ENCODE data around the gene CAMK2D.

The CAMK2D gene

GRCh38 chr4:113462286-113462685 lies 299.3 kb downstream of the CAMK2D start:
- no peak for DNase-seq

DNA sequence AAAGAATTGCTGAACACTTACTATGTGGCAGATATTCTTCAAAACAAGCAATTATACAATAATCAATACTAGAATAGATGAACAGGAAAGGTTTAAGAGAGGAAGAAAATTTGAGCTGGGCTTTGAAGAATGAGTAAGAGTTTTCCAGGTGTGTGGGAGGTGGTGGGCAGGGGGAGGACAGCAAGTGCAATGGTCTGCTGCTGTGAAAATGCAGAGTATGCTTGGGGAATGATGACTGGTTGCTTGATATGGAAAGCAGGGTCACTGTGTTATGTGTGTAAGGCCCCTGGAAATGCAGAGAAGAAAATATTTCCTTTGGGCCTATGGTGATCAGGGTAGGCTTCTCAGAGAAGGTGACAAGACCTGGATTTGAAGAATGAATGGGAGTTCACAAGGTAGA lies 300.3 kb downstream of the CAMK2D start:
- DNase-seq: no peak

DNA sequence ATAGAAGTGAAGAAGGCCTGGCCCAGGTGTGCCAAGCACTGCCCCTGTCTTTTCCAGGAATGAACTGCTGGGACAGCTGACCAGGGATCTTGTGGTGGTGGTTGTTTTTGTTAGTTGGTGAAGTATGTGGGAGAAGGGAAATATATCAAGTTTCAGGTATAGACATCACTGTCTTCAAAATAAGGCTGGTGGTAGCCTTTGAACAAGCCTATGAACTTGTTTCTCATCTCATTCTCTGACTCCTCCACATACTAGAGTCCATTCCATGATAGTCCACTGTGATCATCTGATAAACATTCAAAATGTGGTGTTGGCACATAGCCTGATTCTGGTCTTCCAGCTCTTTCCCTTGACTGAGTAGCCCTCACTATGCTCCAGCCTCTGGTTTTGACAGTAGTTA lies 303.7 kb downstream of the CAMK2D start:
- DNase-seq: no peak

DNA sequence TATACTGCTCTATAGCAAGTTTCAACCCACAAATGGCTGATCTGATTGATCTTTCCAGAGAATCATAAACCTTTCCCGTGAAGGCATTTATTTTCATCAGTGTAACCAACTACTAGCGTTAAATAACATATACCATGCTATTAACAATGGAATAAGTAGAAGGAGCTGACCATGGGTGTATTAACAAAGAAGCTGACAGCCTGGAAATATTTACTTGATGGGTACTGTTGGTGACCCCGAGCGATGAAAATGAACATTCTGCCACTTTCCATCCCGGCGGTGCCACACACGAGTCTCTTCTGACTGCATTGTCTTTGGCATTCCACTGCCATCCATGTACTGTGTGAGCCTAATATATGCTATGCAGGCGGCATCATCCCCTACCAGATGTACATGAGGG lies 304.4 kb downstream of the CAMK2D start:
- DNase-seq: no peak

DNA sequence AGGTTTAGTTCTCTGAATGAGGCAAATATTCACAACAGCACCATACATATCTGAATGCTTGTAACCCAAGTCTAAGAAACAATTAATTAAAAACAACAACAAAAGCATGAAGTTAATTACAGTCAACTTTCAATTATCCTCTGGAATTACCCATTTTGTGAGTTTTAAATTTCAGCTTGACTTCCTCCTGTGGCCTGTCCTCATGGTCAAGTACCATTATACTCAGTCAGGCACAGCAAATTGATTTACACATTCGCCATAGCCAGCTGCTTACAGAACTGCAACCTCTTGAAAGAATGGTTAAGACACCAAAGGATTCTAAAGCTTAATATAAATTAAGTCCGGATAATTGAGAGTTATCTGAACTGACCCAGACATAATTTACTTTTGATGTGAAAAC lies 306.5 kb downstream of the CAMK2D start:
- DNase-seq: no peak

DNA sequence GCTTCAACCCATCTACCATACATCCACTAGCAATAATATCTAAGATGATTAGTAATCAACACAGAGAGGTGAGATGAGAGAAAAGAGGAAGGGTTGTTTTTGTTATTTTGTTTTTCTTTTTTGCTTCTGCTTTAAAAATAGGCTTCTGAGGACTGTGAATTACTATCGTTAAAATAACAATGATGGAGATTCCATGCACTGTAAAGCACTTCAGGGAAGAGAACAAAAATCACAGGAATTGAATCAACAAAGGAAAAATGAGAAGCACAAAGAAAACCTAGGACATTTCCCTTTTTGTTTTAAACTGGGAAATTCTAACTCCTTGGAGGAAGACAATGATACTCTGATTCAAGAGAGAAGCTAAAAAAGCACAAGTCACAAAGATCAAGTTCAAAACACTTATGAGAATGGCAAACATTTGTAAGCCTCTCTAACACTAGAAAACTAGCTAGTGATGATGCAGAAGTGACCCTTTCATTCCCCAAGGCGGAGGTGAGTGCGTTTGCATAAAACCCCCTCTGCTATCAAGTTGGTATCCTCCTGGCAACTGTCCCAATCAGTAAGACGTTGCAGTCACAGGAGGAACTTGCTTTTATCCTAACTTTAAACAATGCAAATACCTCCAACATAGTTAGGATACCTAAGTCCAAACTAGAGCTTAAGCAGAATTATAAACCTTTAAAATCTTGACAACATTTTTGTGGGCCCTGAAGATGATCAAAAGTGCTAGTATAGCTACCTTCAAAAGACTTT lies 308.5 kb downstream of the CAMK2D start:
- no peak for DNase-seq

GRCh38 chr4:113452152-113452551 lies 309.4 kb downstream of the CAMK2D start:
- DNase-seq: no peak

DNA sequence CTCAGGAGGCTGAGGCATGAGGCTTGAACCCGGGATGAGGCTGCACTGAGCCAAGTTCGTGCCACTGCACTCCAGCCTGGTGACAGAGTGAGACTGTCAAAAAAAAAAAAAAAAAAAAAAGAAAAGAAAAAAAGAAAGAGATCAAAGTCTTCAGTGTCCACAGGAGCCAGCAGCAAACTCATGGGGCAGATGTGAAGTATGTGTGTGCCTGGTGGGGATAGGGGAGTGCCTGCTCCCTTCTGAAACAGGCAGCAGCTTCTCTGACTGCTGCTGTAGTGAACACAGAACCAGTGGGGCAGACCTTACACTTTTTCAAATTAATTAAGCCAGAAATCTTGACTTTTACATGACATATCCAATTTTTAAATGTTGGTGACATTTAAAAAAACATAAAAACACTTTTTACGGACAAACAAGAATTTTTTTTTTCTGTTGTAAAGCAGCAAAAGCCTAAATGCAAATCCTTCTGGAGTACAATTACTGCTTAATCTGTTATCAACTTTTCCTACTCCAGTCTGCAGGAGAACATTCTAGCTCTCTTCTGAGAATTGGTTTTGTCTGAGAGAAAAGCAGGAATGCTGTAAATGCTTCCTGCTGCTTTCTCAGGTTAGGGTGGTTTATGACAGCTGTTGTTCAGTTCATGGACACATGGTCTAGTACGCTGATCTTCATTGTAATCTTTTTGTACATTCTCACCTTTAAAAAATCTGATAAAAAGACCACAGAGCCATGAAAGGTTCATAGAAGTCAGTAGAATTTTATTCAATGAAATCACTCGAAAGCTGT lies 311.1 kb downstream of the CAMK2D start:
- no peak for DNase-seq

- no peak for DNase-seq
Observed at GRCh38 chr4:113449410-113449974, 312.0 kb downstream of the CAMK2D start.

DNA sequence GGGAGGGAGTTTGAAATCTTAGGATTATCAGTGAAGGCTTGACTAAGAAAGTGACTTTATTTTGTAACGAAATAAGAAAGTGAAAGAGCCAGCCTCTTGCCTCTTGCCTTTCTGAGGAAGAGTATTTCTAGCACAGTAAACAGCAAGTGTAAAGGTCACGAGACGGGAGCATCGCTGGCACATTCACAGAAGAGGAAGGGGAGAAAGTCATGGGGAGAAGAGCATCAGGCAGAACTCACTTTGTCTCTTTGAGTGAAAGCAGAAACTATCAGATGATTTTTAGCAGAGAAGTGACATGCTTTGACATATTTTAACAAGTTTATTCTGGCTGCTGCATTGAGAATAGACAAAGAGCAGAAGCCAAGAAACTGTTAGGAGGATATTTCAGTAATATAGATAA lies 313.8 kb downstream of the CAMK2D start:
- no peak for DNase-seq

- DNase-seq: no peak
Observed at GRCh38 chr4:113447061-113447460, 314.5 kb downstream of the CAMK2D start.

- no peak for DNase-seq
Observed at GRCh38 chr4:113446019-113446418, 315.5 kb downstream of the CAMK2D start.

DNA sequence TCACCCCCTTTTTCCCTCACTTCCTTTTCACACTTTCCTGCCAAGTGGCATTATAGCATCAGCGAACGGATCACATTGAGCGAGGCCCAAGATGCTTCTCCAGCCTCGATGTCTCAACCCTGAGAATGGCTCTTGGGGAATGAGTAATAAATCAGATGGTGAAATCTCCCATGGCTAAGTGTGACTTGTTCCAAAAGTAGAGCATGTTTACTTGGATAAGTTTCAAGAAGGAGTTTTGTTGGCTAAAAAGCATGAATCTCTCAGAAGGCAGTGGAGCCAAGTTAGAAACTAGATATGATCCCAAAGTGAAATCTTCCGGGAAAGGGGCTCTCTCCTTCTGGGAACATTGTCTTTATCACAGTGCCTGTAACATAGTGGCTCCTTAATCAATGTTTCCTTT lies 316.3 kb downstream of the CAMK2D start:
- DNase-seq: no peak

- no peak for DNase-seq
Observed at GRCh38 chr4:113444386-113444785, 317.2 kb downstream of the CAMK2D start.

DNA sequence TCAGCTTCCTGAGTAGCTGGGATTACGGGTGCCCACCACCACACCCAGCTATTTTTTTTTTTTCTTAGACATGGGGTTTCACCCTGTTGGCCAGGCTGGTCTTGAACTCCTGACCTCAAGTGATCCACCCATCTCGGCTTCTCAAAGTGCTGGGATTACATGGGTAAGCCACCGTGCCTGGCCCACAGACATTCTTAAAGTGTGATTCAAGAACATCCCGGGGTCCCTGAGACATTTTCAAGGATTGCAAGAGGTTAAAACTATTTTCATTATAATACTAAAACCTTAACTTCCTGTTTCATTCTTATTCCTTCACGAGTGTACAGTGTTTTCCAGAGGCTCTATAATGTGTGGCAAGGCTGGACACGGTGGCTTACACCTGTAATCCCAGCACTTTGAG lies 318.7 kb downstream of the CAMK2D start:
- no peak for DNase-seq

GRCh38 chr4:113440371-113440770 lies 321.2 kb downstream of the CAMK2D start:
- DNase-seq: no peak

DNA sequence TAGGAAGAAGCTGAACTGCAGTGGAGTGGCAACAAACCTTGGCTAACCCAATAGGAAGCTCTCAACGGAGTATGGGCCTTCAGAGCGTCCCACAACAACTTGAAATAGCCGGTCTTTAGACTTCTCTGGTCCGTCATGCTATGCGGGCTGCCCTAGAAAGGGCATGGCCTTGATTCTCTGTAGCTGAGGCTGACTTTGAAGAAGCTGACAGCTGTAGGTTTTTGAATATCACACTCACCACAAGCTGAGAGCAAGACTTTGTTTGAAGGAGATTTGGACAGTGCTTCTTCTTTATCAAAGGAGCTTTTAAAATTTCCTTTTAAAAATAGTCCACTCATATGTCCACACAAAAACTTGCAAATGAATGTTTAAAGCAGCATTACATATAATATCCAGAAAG lies 322.9 kb downstream of the CAMK2D start:
- no peak for DNase-seq

- no peak for DNase-seq
Observed at GRCh38 chr4:113437129-113437528, 324.4 kb downstream of the CAMK2D start.

DNA sequence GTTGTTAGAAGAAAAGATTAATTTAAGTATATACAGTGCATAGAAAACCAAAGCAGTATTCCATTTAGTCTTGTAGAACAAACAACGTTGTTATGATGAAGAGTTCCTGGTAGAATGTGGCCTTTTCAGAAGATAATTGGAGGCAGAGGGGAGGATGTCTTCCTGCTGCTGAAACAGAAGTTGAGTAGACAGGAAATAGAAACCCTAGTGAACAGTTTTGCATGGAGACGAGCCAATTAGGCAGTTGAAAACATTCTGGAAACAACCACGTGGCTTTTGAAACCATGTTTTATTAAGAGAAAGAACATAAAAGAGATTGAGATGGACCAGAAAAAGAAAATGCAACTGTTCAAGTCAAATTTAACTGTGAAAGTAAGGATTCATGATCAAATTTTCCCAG lies 325.2 kb downstream of the CAMK2D start:
- no peak for DNase-seq

DNA sequence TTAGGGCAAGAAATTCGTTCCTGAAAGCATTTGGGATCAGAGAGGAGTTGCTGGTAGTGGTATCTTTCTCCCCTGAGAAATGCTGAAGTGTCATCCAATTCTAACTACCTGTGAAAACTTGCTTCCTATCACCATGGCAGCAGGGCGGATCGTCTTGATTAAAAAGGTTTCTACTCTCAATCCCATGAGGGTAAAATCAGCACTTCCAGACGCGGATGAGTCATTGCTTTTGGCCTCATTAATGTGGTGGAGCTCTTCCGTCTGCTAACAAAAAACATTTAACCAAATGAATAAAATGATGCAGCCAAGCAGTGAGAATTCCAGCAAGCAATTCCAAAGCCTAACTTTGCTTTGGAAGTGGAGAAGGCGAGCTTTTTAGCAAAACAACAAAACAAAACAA lies 325.6 kb downstream of the CAMK2D start:
- no peak for DNase-seq

DNA sequence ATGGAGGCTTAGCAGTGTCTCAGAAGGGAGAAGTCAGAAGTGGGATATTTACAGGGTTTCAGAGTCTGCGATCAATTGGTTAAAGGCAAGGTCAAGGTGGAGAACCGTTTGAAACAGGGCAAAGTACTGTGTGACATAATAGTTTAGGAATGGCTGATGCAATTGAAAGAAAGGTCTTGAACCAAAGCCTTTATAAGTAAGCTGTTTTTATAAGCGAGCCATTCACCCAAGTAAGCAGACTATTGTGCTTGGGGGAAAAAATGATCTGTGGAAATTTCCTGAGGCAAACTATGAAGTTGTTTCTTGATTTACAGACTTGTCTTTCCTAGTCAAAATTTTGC lies 327.3 kb downstream of the CAMK2D start:
- DNase-seq: no peak

GRCh38 chr4:113433536-113434246 lies 327.8 kb downstream of the CAMK2D start:
- no peak for DNase-seq

- no peak for DNase-seq
Observed at GRCh38 chr4:113433116-113433515, 328.4 kb downstream of the CAMK2D start.

GRCh38 chr4:113423631-113424030 lies 337.9 kb downstream of the CAMK2D start:
- no peak for DNase-seq
